KBM-7 (cell line): ENCODE results near the gene SPEF2.
A peak's percentile ranks its signal among the peaks of the same experiment; 100 is the strongest.

Experiments
- DNase-seq: peaks from one replicate; pipeline ENCODE4 v3.0.0-alpha.2; 2015
- in situ Hi-C: fragments of 300-500 bp; cut with MboI; formaldehyde crosslinking; loops from 2 replicates; pipeline ENCODE4 v1.14.3; 2020; ENCODE audit warnings: low sequenced_read_pairs, low pct_unique_long_range_greater_than_20kb, mixed read lengths

The SPEF2 gene

DNA sequence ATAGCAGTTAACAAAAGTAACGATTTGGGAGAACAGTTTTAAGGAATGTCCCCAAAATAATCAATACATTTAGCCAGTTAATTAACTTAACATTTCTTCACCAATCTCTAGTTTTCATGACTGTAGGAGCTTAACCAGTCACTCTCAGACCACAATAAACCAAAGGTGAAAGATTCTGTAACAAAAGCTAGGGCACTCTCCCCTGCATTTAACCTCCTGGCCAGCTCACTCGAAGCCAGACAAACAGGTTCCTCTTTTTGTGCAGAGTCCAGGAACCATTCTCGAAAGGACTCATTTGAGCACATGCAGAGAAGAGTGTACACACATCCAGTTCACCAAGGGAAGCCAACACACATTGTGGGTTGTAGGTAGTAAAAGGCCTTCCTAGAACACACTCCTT lies 245.5 kb downstream of the SPEF2 start:
- DNase-seq: peak; percentile 72
- in situ Hi-C loops: no loop called here
